HG03439 (cell line): ENCODE measurements around the gene MACIR.

ENCODE experiments used
- ATAC-seq: cut with Tn5 transposase; IDR thresholded peaks from one replicate; pipeline ENCODE4 v1.9.1; 2021; ENCODE audit warnings: mild to moderate bottlenecking, moderate library complexity; ENCODE audit not compliant: unreplicated experiment

MACIR gene

DNA sequence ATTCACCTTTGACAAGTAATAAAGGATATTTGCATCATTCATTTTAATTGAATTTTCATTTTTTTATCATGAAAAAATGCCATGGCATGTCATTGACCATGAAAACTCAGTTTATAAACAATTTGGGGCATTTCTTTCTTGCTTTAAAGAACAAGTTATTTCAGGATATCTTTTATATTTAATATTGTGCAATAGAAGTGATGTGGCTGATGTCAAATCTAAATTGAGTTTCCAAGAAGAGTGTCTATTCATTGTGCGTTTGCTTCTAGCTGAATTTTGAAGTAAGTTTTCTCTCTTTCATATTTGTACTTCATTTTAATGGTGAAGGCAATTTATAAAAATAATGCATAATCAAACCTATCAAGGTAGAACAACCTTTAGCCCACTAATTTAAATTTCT lies 30.5 kb downstream of the MACIR start:
- no peak for ATAC-seq

DNA sequence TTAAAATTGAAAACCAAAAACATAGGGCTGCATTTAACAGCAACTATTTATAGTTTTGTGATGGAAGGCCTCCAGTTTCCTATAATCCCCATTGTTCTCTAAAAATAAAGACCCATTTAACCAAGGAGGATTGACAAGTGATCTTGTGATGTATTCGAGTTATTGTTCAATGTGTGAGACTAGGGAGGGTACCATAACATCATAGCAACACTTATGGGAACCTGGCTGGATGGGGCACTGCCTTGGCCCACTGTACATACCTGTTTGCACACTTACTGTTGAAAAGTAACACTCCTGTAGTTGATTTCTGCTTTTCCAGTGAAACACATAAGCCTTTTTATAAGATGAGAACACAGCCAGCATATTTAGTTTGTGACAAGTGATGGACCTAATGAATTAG lies 32.3 kb downstream of the MACIR start:
- no peak for ATAC-seq

DNA sequence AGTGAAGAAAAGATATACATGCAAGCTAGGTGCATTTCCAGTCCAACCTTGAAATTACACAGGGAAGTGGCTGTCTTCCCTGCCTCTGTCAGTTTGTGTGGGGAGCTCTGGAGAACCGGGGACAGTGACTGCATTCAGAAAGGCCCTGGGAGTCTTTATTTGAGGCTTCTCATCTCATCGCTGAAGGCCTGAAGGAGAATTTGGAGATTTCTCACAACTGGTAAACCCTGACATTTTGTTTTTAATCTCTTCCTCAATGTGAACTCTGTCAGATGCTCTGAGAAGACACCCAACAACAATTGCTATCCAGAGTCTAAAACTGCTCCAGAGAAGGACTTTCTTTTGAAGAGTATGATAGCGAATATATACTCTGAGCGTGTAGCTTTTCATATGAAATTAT lies 33.0 kb downstream of the MACIR start:
- ATAC-seq = no peak

DNA sequence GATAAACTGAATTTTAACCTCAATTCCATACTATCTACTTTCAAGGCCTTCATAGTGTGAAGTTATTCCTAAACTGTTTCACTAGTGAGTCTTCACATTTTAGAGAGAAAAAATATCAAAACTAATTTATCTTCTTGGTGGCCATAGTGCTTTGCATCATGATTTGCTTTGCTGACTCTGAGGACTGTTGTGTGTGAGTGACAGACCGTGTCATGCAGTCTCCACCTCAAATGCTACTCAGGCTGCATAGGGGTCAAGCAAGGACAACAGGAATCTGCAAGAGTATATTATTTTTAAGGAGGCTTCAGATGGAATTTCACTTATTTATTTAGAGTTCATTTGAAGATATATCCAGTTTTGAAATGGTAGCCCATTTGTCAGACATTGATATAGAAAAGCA lies 34.5 kb downstream of the MACIR start:
- no peak for ATAC-seq

DNA sequence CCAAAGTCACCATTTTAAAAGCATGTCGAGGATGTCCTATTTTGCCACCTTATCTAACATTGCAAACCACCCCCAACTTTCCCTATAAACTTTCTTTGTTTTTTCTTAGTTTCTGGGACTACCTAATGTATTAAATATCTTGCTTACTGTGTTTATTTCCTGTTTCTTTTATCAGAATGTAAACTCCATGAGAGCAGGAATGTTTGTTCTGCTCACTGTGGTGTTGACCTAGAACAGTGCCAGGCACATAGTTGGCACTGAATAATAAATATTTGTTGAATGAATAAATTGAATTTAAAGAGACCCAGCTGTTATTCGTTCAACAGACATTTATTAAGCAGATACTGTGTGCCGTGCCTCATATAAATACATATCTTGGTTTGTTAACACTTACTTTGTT lies 35.2 kb downstream of the MACIR start:
- no peak for ATAC-seq

DNA sequence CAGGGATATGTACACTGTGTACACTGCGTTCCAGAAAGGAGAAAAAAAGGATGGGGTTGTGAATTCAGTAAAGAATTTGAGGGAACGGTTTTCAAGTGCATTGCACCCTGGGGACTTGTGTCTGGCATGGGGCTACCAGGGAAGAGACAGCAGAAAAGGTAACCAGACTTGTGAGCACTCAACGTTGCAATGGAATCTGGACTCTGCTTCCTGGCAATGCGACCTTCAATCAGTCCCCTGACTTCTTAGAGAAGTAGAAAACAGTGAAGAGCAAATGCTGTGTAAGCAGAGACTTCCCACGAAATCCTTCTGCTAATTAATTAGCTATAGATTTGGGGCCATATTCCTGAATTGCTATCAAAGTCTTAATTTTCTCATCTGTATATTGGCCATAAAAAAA lies 36.3 kb downstream of the MACIR start:
- no peak for ATAC-seq

DNA sequence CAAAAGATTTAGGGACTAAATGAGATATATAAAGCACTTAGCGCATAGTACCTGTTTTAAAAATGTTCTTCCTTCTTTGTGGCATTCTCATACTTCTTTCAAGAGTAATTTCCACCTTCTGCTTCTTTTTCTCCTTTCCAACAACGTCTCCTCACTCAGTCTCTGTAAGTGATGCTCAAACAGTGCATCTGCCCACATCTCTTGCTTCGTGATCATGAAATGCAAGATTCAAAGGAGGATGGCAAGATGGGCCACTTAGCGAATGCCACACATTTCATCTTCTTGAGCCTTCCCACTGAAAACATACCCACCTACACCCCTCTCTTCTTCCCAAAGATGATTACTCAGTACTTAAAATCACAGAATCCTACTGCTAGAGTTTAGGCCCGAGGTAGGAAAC lies 36.9 kb downstream of the MACIR start:
- ATAC-seq = no peak

DNA sequence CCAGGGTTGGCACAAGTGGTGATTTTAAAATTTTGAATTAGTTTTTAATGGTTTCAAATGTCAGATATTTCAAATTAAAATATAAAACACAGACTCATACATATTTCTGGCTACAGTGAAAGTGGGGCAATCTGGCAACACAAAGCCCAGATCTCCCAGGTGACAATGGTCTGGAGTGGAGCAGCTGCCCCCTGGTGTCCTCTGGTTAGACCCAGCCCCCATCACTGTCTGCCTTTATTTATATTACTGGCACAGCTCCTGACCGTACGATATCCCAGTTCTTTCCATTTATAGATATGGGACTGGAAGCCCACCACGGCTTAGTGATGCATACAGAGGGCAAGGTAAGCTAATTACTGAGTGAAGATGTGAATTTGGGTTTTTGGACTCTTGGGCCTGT lies 37.3 kb downstream of the MACIR start:
- no peak for ATAC-seq

DNA sequence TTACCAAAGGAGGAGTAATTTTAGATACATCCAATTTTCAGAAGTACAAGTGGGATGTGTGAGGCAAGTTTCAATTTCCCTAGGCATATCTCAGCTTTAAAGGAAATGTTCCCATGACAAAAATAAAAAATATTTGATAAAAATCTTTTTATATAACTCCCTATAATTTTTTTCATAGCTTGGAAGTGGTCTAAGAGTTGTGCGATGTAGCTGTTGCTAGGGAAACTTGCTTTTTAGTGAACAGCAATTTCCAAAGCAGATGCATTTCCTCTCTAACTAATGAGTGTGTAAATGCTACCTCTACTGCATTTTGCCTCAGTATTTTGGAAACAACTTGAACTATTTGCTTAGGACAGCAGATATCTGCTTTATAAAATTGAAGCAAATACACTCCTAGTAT lies 39.6 kb downstream of the MACIR start:
- no peak for ATAC-seq

DNA sequence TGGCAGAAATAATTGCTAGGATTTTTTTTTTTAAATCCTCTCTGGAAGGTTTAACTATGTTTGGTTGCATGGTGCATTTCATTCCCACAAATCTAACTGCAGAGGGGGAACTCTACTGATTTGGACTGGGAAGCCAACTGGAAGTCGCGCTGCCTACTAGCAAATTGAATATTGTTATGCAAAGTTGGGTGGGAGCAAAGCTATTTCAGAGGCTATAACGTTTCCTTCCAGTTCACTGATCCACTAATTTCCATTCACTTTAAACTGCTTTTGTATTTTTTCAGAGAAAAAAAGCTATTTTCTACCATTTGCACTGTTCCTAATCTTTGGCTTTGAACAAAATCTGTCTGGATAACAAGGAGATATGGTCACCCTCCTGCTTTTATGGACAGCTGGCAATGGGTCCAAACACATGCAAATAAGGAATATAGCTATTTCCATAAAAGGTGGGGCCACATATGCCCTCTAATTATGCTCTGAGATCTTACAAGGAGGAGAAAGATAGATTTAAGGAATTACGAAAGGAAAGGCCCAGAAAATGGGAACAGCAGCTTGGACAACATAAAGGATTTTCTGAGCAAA lies 40.1 kb downstream of the MACIR start:
- no peak for ATAC-seq

DNA sequence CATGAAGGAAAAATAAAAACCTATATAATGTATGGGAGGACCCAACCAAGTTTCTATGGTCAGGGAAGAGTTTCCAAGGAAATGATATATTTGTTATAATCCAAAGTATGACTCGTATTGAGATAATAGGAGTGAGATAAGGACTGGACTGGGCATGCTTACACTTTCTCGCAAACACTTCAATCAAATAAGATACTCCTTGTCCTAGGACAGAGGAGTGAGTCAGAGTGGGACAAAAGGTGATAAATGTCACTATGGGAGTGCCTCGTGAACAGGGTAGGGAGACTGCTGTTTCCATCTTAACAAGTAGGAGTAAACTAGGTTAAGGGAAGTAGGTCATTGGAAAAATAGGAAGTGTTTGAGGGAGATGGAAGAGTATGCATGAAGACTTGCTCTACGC lies 47.2 kb downstream of the MACIR start:
- no peak for ATAC-seq

DNA sequence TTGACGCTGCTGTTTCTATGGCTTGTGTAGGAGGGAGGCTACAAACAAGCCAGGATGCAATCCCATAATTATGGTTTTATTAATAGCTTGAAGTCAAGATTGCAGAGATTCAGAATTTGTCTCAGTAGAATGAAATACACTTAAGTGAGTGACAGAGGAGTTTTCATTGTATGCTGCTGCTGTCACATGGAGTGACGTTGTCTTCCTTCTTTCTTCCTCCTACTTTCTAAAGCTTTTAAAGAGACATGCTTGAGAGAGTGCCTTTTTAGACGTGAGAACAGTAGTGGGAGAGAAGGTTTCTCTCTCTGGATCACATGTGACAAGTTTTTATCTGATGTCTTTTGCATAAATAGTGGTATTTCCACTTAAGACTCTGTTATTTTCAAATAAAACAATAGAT lies 48.9 kb downstream of the MACIR start:
- ATAC-seq = no peak

DNA sequence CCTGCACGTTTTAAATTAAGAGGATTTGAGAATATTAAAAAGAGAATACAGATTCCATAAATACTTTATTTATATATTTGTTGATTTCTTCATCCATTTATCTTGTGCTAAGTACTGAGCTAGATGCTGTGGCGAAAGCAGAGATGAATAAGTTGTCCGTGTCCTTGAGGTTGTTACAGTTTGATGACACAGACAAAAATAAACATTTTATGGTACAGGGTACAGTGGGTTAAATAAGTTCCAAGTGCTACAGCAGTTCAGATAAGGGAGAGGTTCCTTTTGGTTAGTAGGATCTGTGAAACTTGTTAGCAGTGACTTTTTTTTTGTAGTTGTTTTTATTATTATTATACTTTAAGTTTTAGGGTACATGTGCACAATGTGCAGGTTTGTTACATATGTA lies 50.2 kb downstream of the MACIR start:
- ATAC-seq = no peak

DNA sequence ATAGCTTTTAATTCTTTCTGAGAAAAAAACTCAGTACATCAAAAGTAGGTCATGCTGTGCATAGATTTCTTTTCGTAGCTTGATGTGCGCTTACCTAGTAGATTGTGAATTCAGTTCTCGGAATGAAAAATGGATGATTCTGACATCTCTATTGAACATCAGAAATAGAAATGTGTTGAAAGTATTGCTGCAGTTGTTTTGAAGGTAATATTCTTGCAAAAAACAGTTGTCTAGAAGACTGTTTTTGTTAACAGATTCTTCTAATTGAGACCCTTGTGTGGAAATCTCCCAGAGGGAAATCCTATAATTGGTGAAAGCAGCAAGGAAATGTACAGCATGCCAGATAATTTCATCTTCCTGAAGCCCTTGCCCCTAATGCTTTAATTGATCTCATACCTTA lies 54.5 kb downstream of the MACIR start:
- ATAC-seq = no peak

DNA sequence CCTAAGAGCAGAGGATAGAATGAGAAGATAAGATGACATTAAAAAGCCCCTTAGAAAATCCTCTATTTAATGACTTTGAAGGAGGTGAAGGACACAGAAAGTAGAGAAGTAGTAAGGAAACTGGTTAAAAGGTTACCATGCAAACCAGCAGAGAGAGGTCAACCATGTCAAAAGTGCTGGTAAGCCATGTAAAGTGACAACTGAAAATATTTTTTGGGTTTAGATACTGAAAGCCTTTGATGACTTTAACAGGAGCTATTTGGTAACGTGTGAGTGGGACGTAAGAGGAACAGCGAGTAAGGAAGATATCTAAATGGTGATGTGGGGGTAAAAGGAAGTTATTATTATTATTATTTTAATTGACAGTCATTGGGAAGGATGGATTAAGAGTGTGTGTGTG lies 56.9 kb downstream of the MACIR start:
- ATAC-seq = no peak

DNA sequence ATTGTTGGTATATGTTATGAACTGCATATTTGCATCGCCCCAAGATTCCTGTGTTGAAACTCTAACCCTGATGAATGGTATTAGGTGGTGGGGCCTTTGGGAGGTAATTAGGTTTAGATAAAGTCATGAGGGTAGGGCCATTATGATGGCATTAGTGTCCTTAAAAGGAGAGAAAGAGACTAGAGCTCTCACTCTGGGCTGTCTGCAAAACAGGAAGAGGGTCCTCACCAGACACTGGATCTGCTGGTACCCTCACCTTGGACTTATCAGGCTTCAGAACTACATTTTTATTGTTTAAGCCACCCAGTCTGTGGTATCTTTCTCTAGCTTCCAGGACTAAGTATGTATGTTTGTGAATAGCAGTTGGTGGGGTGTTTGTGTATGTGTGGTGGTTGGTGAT lies 68.9 kb downstream of the MACIR start:
- no peak for ATAC-seq

DNA sequence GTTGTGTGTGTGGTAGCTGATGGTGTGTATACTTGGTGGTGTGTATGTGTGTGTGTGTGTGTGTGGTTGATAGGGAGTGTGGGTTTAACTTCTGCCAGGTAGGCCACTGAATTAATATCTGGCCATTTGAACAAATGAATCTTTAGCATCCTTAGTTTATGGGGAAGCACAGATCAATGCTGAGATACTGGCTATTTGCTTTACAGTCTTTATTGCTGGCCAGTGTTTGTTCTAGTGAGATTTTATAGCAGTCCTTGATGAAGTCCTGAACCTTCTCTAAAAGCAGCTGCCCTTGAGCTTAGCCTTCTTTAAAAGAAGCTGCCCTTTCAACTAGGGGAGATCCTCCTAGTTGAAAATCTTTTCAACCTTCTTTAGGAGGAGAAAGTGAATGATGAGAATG lies 69.3 kb downstream of the MACIR start:
- ATAC-seq = no peak
